ENCODE measurements around the gene RASSF8.

The RASSF8 gene

DNA sequence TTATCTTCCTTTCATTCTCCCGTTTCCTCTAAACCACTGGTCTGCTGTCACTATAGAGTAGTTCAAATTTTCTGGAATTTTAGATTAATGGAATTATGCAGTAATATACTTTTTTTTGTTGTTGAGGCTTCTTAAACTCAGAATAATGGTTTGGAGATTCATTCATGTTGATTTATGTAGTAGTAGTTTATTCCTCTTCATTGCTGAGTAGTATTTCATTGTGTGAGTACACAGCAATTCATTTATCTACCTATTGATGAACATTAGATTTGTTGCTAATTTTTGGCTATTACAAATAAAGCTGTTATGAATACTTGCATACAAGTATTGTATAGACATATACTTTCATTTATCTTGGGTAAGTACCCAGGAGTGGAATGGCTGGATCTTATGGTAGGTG lies 7.2 kb downstream of the RASSF8 start:
- no peak for DNase-seq

DNA sequence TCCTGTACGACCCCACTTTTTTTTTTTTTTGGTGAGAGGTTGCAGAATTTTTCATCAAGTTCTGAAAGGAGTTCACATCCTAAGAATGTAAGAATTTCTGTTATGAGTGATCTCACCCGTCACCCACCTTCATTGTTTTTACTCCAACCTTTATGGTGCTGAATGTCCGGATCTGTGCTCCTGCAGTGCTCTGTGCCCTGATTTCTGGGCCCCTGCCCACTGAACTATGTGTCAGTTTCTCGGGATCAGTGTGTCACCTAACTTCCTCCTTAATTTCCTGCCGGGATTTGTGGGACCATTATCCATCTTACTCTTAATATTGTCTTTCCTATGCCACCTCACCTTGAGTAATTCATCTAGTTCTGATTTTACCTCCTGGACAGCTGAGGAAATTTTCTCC lies 11.6 kb downstream of the RASSF8 start:
- no peak for DNase-seq

DNA sequence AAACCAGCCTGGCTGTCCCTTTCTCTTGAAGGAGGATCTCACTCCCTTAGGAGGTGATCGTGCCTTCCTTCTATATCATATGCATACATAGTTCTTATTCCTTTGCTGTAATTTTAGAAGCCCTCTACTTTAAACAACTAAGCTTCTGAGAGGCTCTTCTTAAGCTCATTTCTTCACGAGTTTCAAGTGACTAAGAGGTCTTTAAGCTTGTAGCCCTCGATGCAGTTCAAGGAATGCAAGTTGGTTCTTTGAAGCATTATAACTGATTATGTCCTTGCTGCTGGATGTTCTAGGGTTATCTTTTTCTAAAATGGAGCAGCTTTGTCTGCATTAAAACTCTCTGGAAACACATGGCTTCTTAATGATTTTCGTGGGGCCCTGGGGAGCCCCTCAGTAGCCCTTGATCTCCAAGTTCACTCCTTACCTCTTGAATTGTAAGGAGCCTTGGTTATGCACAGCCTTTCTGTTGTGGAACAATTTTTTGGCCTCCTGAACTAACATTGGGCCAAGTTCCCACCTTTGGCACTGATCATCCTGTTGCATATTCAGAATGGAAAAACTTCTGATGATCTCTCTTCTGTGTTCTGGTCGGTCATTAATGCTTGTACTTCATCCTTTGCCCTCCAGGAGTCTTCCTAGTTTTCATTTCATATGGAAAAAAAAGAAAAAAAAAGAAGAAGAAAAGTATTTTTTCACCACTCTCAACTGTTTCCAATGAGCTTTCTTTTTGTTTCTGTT lies 12.6 kb downstream of the RASSF8 start:
- DNase-seq: no peak

DNA sequence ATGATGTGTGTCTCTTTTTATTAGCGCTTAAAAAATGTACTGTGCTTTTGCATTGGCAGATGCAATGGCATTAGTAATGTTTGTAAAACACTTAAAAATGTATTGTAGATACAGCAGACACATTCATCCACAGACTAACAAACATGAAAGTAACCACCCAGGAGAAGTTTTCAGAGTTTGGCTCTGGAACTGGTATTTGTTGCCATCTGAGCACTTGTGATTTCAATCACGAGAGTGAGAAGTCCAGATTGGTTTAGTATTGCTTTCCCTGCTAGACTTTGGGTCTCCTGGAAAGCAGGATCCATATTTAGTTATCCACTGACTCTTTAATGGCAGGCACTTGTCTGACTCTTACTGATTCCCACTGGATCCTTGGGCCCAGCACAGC lies 13.2 kb downstream of the RASSF8 start:
- no peak for DNase-seq

DNA sequence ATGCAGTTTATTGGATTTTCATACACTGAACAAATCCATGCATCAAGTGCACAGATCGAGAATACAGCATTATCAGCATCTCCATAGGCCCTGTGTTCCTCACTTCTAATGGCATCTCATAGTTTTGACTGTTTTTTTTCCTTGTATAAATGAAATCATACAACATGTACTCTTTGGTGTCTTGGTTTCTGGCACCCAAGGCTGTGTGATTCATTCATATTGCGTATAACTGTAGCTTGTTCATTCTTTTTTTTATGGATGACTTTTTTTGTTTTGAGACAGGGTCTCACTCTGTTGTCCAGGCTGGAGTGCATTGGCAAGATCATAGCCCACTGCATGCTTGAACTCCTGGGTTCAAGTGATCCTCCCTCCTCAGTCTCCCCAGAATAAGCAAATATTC lies 14.3 kb downstream of the RASSF8 start:
- no peak for DNase-seq

DNA sequence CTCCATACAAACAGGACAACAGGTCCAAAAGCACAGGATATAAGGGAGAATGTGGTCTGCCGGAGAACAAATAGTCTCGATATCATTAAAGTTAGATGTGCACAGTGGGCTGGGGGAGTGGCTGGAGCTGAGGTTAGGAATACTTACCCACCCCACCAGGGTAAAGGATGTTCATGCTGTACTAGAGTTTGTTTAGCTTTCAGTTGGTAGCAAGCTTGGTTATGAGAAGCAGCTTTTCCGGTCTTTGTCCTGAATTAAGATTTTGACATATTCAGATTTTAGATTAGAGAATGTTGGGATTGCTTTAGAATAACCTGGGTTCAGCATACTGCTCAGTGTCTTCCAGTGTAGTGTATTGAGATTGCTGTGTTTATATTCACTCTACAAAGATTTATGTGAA lies 16.7 kb downstream of the RASSF8 start:
- DNase-seq: no peak

DNA sequence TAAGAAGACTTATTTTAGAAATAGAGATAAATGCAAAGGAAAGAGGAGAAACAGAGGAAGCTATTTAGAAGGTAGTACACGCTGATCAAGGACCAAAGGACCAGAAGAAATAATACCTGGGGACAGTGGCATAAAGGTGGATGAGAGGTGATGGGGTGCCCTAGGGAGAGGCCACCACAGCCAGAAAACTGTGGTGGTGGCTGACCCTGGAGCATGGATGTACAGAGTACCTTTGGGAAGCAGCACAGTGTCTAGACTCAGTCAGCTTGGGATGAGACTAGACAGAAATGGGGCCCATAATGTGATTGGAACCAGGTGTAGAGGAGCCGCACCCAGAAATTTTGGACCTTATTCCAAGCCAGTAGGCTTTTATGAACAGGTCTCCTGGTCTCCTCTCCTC lies 17.2 kb downstream of the RASSF8 start:
- no peak for DNase-seq

DNA sequence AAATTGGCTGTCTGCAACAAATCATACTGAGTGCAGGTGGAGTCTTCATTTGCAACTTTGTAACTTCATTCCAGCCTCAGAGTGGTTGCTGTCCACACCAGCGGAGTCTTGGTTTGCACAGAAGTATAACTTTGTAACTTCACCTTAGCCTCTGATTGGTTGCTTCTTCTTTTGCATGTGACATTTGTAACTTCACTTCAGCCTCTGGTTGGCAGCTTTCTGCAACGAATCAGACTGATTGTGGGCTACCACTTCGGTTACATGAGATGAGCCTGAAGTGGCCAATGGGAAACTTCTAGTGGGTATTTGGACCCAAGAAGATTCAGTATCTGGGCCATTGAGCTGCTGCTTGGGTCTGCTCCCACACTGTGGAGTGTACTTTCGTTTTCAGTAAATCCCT lies 17.8 kb downstream of the RASSF8 start:
- no peak for DNase-seq

DNA sequence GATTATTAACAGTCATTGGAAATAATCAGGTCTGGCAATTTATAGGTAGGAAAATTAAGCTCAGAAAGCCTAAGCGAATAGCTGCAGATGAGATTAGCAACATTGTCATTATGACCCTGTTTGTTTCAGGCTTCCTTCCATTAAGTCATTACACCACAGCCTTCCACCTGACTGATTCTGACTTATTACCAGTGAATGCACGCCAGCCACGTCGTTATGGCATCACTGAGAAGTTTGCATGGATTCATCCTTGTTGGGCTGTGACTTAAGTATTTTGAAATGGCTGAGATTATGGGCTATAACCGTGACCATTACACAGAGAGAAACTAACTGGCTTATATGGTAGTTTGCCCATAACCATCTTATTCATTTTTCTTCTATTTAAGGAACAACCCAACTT lies 18.6 kb downstream of the RASSF8 start:
- no peak for DNase-seq

DNA sequence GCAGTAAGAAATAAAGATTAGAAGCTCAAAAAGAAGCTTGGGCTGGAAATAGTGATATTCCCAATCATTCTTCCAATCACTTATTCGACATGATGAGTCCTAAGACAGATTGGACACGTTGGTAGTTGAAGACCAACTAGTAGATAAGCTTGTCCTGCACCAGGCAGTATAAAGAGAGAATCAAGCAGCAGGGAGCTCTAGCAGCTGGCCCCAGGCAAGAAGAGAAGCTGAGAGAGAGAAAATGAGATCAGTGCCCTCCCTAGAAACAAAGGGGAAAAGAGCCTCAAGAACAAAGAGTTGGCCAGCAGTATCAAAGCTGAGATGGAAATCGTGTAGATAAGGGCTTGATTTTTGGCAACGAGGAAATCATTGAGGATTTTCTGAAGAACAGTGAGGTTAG lies 20.6 kb downstream of the RASSF8 start:
- no peak for DNase-seq

DNA sequence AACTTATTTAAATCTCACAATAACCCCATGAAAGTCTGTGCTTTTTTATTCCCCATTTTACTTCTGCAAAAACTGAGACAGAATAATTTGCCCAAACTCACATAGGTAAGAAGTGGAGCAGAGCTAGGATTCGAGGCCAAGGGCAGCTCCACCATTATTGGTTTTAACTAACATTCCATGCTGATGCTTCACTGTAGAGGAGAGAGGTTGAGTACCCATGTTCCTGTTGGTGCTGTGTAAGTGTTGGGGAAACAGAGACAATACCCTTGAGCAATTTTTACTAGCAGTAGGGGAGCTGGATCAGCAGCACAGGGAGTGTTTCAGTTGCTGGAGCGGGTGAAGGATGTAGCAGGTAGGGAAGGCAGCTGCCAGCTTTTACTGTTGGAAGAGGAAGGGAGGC lies 21.1 kb downstream of the RASSF8 start:
- DNase-seq: no peak

DNA sequence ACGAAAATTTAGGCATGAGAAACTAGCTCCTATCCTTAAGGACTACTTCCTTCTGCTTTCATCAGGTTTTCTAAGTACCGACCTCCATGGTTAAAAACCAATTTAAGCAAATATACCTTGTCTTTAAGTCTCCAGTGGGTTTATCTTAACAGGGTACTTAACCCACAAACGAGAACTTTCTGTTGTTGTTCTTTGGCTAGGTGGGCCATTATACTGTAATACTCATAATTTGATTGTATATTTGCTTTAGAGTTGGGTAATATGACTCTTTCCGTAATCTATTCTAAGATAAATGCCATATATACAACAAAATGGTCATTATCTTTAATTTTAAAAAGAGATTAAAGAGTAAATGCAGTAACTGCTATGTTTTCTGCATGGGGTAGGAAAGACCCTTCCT lies 21.6 kb downstream of the RASSF8 start:
- DNase-seq: no peak

DNA sequence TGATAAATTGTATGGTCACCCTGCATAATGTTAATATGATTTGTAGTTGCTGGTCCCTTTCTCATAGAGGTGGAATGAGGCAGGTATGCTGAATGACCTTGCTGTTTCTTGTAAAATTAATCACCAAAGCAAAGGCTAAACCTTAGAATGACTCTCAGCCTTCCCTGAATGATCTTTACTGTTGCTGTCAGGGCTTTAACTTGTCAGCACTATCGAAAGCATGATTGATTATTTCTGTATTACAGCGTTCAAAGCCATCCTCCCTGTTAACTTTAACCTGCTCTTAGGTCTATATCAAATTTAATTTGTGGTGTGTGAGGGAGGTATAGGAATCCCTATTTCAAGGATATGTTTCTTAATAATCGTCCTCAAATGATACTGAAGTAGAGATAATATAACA lies 23.1 kb downstream of the RASSF8 start:
- no peak for DNase-seq

DNA sequence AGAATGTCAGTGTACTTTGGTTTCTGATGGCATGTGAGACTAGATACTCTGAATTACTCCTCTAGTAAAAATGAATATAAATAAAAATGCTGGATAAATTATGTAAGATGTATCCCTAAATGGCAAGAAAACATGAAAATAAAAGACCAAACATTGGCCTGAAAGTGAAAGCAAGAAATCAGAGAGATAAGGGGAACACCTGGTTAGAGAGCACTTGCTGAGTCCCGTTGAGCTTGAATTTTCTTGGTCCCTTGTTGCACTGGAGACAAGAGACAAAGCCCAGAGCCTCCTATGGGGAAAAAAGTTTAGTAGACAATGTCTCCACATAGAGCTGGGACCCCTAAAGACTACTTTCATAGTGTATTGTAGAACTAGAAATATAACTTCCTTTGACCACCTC lies 23.9 kb downstream of the RASSF8 start:
- DNase-seq: no peak

DNA sequence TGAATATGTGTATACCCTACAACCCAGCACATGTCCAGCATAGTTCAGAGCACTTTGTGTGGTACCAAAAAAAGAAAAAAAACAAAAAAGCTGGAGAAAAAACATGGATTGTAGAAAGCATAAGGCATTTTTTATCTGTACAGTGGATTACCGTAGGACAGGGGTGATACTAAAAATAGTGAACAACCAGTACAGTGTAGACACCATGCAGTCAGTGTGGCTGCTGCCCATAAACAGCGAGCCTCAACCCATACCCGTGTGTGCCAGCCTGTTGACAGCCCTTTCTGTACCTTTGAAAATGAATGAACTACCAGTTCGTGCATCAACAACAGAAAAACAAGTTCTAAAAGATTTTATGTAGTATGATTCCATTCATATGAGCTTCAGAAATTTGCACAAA lies 25.1 kb downstream of the RASSF8 start:
- DNase-seq: no peak

DNA sequence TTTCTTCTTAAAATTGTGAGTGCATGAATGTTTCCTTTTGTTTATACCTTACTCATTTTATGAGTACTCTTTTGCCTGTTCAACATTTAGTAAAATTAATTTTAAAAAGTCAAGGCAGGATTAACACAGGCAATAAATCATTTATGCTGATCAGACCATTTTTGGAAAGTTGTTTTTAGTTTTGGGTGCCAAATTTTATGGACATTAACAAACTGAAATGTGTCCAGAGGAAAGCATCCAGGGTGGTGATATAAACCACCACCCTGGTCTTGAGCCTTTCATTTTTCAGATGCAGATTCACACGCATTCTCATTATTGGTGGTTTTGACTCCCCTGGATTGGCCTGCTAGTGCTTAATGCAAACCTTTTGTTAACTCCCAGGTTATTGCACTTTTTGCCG lies 26.3 kb downstream of the RASSF8 start:
- no peak for DNase-seq

DNA sequence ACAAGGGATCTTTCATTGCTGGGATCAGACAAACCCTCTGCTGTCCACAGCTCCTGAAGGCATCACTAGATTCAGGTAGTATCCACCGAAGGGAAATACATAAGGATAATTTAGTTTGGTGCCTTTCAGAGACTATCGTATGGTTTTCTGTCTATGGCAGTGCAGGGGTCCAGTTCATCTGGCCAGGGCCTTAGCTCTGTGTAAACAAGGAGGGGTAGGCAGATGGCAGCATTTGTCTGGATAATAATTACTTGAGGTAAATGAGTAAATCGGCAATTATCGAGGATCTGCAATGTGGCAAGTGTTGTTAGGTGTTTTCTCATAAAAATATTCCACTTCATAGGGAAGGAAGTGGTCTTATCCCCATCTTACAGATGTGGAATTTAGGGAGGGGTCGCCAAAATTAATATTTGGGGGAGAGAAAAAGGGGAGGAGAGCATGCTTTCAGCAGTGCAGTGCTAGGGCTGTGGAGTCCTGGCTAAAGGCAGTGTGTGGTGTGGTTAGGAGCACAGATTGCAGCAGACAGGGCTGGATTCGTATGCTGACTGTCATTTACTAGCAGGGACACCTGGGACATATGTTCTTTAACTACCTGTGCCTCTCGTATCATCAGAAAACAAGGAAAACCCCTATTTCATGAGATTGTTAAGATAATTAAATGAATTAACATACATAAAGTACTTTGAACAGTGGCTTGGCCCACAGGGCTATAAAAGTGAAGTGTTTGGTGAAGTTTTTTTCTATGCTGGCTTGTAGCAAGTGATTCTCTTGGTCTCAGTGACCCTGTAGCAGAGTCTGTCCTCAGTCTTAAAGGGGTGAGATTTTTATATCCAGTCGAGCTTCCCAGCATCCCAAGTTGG lies 27.1 kb downstream of the RASSF8 start:
- no peak for DNase-seq

DNA sequence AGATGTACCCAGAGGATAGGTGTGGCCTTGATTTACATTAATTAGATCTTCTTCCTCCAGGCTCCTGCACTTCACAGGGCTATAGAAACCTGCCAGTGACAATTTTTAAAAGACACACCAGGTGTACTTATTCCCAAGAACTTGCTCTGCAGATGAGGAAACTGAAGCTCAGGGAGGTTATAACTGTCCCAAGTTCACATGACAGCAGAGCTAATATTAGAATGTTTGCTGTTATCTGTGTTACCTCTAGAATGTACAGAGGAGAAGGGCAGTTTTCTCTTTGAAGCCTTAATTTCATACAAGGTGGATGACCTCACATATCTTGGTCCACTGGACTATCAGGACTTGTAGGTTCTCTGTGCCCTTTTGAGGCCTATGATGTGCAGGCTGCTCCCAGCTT lies 27.7 kb downstream of the RASSF8 start:
- DNase-seq: no peak

DNA sequence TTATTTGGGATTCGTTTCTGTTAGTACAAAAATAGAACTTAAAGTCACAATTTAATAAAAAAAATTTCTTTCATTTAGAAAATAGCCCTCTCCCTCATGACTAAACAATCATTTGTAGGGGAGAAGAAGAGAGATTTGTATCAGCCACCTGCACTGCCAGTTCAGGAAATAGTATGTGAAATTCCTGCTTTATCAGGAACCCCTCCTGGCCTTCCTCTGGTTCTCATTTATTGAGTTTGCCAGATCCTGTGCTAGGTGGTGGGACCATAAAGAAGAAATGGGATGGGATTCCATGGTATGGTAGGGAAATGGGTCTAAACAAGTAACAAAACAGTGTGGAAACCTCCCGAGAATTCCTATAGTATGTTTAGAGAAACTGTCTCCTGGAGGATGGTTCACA lies 30.0 kb downstream of the RASSF8 start:
- DNase-seq: no peak

DNA sequence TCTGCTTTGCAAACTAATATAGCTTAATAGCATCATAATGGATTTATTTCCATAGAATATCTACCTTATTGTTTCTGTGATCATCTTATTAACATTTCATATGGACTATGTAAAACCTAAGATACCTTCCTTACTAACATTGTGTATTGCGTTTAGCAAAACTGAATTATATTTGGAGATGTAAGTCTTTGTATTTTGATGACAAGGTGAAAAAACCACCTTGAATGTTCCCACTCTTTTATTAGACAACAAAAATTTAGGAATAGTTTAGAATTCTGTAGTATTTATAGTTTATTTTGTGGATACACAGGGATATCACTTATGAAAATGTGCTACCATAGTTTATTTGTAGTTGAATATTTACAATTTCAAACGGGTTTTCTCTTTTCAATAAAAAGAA lies 32.0 kb downstream of the RASSF8 start:
- DNase-seq: no peak

DNA sequence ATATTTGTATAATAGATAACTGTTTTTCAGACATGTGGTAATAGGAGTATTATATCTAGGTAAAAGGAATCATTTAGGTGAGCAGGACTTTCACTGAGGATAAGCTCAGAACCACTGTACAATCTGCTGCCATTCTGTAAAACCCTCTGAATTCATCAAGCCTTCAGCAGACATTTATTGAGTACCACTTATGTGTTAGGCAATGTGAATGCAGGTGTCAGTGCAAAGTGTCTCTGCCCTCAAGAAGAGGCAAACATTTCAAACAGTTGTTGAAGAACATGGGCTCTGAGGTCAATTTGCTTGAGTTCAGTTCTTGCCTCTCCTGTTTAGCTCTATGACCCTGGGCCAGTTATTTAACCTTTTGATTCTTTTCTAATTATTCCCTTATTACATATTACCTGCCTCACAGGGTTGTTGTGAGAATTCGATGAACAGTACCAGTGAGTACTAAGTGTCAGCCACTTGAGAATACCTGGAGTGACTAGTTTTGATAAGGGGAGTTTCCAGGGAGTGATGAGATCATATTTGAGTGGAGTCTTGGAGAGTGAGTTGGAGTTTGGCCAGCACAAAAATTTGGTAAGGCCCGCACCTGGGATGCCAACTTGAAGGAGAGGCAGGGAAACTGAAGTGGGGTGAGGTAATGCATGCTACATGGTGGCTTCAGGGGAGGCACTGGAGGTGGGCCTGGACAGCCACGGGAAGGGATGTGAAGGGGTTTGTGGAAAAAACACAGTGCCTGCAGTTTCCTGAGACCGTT lies 33.7 kb downstream of the RASSF8 start:
- DNase-seq: no peak

DNA sequence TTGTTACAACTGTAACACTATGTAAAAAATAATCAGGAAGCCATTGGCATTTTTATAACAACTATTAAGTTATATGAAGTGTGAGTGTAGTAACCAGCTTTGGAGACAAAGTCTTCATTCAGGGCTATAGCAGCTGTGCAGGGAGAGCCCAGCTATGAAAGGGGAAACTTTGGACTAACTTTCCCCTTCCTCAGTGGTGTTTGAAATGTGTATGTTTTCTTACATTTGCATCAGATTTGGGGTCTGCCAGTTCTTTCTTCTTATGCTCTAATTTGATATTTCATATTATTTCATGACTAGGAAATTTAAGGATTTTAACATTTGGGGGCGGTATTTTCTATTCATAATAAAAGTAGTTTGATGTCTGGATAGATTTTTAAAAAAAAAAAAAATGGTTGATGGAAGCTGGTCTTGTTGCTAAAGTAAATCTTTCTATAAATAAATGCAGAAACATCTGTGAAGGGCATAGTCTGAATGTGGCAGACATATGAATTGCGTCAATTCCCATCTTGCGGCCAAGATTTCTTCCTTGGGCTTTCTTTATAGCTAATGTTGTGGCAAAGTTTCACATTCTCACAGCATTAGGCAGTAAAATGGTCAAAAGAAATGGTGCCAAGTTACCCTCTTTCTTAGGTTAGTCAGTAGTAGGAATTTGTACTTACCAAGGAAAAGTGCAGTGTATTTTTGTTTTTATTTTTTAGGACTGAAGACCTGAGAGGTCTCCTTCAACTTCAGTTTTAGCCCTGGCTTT lies 35.6 kb downstream of the RASSF8 start:
- no peak for DNase-seq
